HepG2 (cell line): ENCODE measurements around the gene FCHSD1. TPM values are rescaled to one million over a fixed set of nuclear protein-coding genes. Genes with fewer than 3 reads are reported as not detected.

Experiments
- AKAP8 ChIP-seq: sonication (generic); formaldehyde crosslinking; IDR thresholded peaks from 2 replicates; pipeline ENCODE4 v1.5.1; 2020; ENCODE audit warnings: mild to moderate bottlenecking, missing genetic modification reagents
- HNRNPUL1 ChIP-seq: fragments of 200-400 bp; formaldehyde crosslinking; IDR thresholded peaks from 2 replicates; pipeline ENCODE4 v1.6.1; 2017; ENCODE audit warnings: low read depth, mild to moderate bottlenecking, low read length, moderate library complexity
- HOXA3 ChIP-seq: sonication (generic); formaldehyde crosslinking; IDR thresholded peaks from 2 replicates; pipeline ENCODE4 v1.5.0; 2020; ENCODE audit warnings: missing genetic modification reagents
- ISL2 ChIP-seq: sonication (generic); formaldehyde crosslinking; IDR thresholded peaks from 2 replicates; pipeline ENCODE4 v1.5.0; 2020; ENCODE audit warnings: missing genetic modification reagents
- PRDM15 ChIP-seq: sonication (generic); formaldehyde crosslinking; IDR thresholded peaks from 2 replicates; pipeline ENCODE4 v1.4.0; 2020; ENCODE audit warnings: missing genetic modification reagents
- PRMT3 ChIP-seq: sonication (generic); formaldehyde crosslinking; IDR thresholded peaks from 2 replicates; pipeline ENCODE4 v1.8.1; 2022; ENCODE audit warnings: low read depth, mild to moderate bottlenecking, moderate library complexity, missing genetic modification reagents, borderline replicate concordance
- SRY ChIP-seq: sonication (generic); formaldehyde crosslinking; IDR thresholded peaks from 2 replicates; pipeline ENCODE4 v1.8.0; 2022; ENCODE audit warnings: mild to moderate bottlenecking, missing genetic modification reagents
- ZBTB42 ChIP-seq: sonication (generic); formaldehyde crosslinking; IDR thresholded peaks from 2 replicates; pipeline ENCODE4 v1.5.0; 2020; ENCODE audit warnings: mild to moderate bottlenecking, missing genetic modification reagents
- ZFP82 ChIP-seq: sonication (generic); formaldehyde crosslinking; IDR thresholded peaks from 2 replicates; pipeline ENCODE4 v1.5.1; 2020; ENCODE audit warnings: mild to moderate bottlenecking, missing genetic modification reagents, borderline replicate concordance
- ZNF674 ChIP-seq: sonication (generic); formaldehyde crosslinking; IDR thresholded peaks from 2 replicates; pipeline ENCODE4 v1.5.0; 2020; ENCODE audit warnings: low read depth, mild to moderate bottlenecking, missing genetic modification reagents
- ZNF790 ChIP-seq: sonication (generic); formaldehyde crosslinking; IDR thresholded peaks from 2 replicates; pipeline ENCODE4 v1.8.0; 2022; ENCODE audit warnings: missing genetic modification reagents, mild to moderate bottlenecking, borderline replicate concordance
- ZSCAN22 ChIP-seq: sonication (generic); formaldehyde crosslinking; IDR thresholded peaks from 2 replicates; pipeline ENCODE4 v1.4.0; 2020; ENCODE audit warnings: mild to moderate bottlenecking, missing genetic modification reagents
- polyA plus RNA-seq, 8 experiments: library from polyadenylated mRNA; depleted of rRNA in 3 of 8; stranded (reverse) in 7 of 8; unstranded in 1 of 8; fragments of >200 nt; fragmentation: Illumina TruSeq in 4 of 8; extraction: Trizol in 4 of 8; gene quantifications; 2 replicates each; pipeline versions ENCODE4 v1.2.1 to v1.2.3, GENCODE V29; 2011 to 2016; ENCODE audit warnings: low read depth in 4 of 8, missing spikeins in 1 of 8, mixed read lengths in 1 of 8; ENCODE audit not compliant: insufficient read depth in 1 of 8
- total RNA-seq, 5 experiments: library from RNA; depleted of rRNA; stranded (reverse); fragments of >200 nt; fragmentation: Illumina TruSeq; extraction: Trizol; gene quantifications; 2 replicates each; pipeline ENCODE4 v1.2.3, GENCODE V29; 2016; ENCODE audit warnings: low read depth in 1 of 5
- TF ChIP-seq, protein P1 (sequence below), 2 experiments: sonication (generic) in 1 of 2; formaldehyde crosslinking in 1 of 2; IDR thresholded peaks; 2 replicates each; pipeline versions ENCODE4 v1.4.0 to v1.6.1; 2016 to 2020; ENCODE audit warnings: borderline replicate concordance in 1 of 2, low read depth in 1 of 2, mild to moderate bottlenecking in 1 of 2, missing genetic modification reagents in 1 of 2
- TF ChIP-seq, protein P2 (sequence below): fragments of 450-650 bp; IDR thresholded peaks from 2 replicates; pipeline ENCODE4 v1.6.1; 2017; ENCODE audit warnings: mild to moderate bottlenecking
- TF ChIP-seq, protein P3 (sequence below): sonication (generic); formaldehyde crosslinking; IDR thresholded peaks from 2 replicates; pipeline ENCODE4 v1.4.0; 2020; ENCODE audit warnings: missing genetic modification reagents

Gene FCHSD1
- total and polyA plus RNA-seq, 2 of the 13 experiments (the other 11 are each of a cell fraction or from before 2014, with no cell fraction given), result 5.5 to 15.4 TPM

DNA sequence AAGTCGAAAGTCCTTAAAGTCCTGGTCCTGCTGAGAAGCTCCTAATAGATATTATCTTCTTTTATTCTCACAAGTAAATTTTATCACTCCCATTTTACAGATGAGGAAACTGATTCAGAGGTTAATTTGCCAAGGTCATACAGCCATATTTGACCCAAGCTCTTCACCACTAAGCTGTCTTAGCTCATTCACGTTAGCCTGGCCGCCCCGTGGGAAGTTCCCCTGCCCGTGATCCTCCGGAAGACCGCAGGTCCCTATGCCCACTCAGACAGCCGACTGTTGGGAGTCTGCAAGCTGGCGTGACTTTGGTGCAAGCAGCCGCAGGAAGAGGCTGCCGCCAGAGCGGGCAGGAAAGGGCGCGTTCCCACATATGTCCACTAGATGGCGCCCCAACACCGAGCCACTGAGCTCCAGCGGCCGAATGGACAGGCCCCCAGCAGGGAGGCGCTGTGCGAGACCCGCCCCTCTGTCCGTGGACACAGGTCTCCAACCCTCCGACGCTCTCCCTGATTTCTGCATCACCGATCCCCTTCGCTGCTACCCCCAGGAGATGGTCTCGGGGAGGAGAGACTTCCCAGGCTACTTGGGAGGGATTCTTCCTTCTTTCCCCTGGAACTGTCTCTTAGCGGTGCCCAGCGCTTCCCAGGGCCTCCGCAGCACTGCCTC is 40.8 kb upstream of the FCHSD1 start (continued):
- TF ChIP-seq, protein P1, sequence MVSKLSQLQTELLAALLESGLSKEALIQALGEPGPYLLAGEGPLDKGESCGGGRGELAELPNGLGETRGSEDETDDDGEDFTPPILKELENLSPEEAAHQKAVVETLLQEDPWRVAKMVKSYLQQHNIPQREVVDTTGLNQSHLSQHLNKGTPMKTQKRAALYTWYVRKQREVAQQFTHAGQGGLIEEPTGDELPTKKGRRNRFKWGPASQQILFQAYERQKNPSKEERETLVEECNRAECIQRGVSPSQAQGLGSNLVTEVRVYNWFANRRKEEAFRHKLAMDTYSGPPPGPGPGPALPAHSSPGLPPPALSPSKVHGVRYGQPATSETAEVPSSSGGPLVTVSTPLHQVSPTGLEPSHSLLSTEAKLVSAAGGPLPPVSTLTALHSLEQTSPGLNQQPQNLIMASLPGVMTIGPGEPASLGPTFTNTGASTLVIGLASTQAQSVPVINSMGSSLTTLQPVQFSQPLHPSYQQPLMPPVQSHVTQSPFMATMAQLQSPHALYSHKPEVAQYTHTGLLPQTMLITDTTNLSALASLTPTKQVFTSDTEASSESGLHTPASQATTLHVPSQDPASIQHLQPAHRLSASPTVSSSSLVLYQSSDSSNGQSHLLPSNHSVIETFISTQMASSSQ (IDR thresholded peaks at IDR 0.05; ENCODE audit: low read depth), result no peak
- TF ChIP-seq, protein P1 (CRISPR knock-in tag; IDR thresholded peaks at IDR 0.05; ENCODE audit: borderline replicate concordance), result 0 out of 2 replicates have a peak, but pooled peaks have one; percentile 20
- TF ChIP-seq ZBTB42 (CRISPR knock-in tag) (no peak), ZNF790 (CRISPR knock-in tag) (no peak), ZSCAN22 (CRISPR knock-in tag) (no peak), HNRNPUL1 (no peak), HOXA3 (CRISPR knock-in tag) (no peak), PRMT3 (CRISPR knock-in tag) (no peak), ISL2 (CRISPR knock-in tag) (no peak), SRY (no peak), PRDM15 (CRISPR knock-in tag) (no peak), ZNF674 (CRISPR knock-in tag) (no peak), ZFP82 (0 out of 2 replicates have a peak, but pooled peaks have one; percentile 42), AKAP8 (CRISPR knock-in tag) (no peak)
- TF ChIP-seq, protein P2, sequence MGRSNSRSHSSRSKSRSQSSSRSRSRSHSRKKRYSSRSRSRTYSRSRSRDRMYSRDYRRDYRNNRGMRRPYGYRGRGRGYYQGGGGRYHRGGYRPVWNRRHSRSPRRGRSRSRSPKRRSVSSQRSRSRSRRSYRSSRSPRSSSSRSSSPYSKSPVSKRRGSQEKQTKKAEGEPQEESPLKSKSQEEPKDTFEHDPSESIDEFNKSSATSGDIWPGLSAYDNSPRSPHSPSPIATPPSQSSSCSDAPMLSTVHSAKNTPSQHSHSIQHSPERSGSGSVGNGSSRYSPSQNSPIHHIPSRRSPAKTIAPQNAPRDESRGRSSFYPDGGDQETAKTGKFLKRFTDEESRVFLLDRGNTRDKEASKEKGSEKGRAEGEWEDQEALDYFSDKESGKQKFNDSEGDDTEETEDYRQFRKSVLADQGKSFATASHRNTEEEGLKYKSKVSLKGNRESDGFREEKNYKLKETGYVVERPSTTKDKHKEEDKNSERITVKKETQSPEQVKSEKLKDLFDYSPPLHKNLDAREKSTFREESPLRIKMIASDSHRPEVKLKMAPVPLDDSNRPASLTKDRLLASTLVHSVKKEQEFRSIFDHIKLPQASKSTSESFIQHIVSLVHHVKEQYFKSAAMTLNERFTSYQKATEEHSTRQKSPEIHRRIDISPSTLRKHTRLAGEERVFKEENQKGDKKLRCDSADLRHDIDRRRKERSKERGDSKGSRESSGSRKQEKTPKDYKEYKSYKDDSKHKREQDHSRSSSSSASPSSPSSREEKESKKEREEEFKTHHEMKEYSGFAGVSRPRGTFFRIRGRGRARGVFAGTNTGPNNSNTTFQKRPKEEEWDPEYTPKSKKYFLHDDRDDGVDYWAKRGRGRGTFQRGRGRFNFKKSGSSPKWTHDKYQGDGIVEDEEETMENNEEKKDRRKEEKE, result no peak
- TF ChIP-seq, protein P3, sequence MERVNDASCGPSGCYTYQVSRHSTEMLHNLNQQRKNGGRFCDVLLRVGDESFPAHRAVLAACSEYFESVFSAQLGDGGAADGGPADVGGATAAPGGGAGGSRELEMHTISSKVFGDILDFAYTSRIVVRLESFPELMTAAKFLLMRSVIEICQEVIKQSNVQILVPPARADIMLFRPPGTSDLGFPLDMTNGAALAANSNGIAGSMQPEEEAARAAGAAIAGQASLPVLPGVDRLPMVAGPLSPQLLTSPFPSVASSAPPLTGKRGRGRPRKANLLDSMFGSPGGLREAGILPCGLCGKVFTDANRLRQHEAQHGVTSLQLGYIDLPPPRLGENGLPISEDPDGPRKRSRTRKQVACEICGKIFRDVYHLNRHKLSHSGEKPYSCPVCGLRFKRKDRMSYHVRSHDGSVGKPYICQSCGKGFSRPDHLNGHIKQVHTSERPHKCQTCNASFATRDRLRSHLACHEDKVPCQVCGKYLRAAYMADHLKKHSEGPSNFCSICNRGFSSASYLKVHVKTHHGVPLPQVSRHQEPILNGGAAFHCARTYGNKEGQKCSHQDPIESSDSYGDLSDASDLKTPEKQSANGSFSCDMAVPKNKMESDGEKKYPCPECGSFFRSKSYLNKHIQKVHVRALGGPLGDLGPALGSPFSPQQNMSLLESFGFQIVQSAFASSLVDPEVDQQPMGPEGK (CRISPR knock-in tag), result peak; percentile 66
